Astrocyte (in vitro differentiated cells and primary cell): ENCODE measurements around the gene CRADD.

Experiments used
- EZH2 ChIP-seq: IDR thresholded peaks from 2 replicates; pipeline ENCODE4 v1.6.1; 2012; ENCODE audit warnings: mild to moderate bottlenecking, low read length, inconsistent platforms; ENCODE audit not compliant: insufficient read depth
- TF ChIP-seq, protein P1 (sequence below): IDR thresholded peaks from 2 replicates; pipeline ENCODE4 v1.5.1; 2011; ENCODE audit warnings: low read depth, mild to moderate bottlenecking, inconsistent platforms, low read length, moderate library complexity; ENCODE audit not compliant: insufficient read depth

GRCh38 chr12:93918900-93919299 is 241.7 kb downstream of the CRADD start:
- TF ChIP-seq, protein P1, sequence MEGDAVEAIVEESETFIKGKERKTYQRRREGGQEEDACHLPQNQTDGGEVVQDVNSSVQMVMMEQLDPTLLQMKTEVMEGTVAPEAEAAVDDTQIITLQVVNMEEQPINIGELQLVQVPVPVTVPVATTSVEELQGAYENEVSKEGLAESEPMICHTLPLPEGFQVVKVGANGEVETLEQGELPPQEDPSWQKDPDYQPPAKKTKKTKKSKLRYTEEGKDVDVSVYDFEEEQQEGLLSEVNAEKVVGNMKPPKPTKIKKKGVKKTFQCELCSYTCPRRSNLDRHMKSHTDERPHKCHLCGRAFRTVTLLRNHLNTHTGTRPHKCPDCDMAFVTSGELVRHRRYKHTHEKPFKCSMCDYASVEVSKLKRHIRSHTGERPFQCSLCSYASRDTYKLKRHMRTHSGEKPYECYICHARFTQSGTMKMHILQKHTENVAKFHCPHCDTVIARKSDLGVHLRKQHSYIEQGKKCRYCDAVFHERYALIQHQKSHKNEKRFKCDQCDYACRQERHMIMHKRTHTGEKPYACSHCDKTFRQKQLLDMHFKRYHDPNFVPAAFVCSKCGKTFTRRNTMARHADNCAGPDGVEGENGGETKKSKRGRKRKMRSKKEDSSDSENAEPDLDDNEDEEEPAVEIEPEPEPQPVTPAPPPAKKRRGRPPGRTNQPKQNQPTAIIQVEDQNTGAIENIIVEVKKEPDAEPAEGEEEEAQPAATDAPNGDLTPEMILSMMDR: no peak
- TF ChIP-seq EZH2: no peak
